Osteocyte (in vitro differentiated cells): ENCODE measurements around the gene SYNC. TPM values are rescaled to one million over a fixed set of nuclear protein-coding genes. Genes with fewer than 3 reads are reported as not detected.
A peak's percentile ranks its signal among the peaks of the same experiment; 100 is the strongest.
"Not testable (repeated sequence)": the region's sequence is repeated elsewhere in the genome, so short reads cannot be mapped to it uniquely, and the experiment has no call there.

ENCODE experiments used
- DNase-seq: peaks from one replicate; pipeline ENCODE4 v3.0.0; 2021; ENCODE audit warnings: mixed read lengths; ENCODE audit not compliant: unreplicated experiment; ENCODE audit errors: extremely low spot score
- H3K27ac Mint-ChIP-seq: one replicate; pipeline ENCODE4 v1.8.0; 2021; ENCODE audit warnings: mild to moderate bottlenecking, mixed read lengths; ENCODE audit not compliant: unreplicated experiment
- H3K27me3 Mint-ChIP-seq: one replicate; pipeline ENCODE4 v1.8.0; 2021; ENCODE audit warnings: mixed read lengths; ENCODE audit not compliant: unreplicated experiment
- H3K36me3 Mint-ChIP-seq: one replicate; pipeline ENCODE4 v1.8.0; 2021; ENCODE audit warnings: mixed read lengths; ENCODE audit not compliant: unreplicated experiment
- H3K4me1 Mint-ChIP-seq: one replicate; pipeline ENCODE4 v1.8.0; 2021; ENCODE audit warnings: mixed read lengths; ENCODE audit not compliant: unreplicated experiment
- H3K4me3 Mint-ChIP-seq: one replicate; pipeline ENCODE4 v1.8.0; 2021; ENCODE audit warnings: mild to moderate bottlenecking, moderate library complexity, mixed read lengths; ENCODE audit not compliant: unreplicated experiment
- H3K9me3 Mint-ChIP-seq: one replicate; pipeline ENCODE4 v1.8.0; 2021; ENCODE audit warnings: mixed read lengths; ENCODE audit not compliant: unreplicated experiment
- CTCF ChIP-seq: fragments of 200-600 bp; sonication (generic); IDR thresholded peaks from 2 replicates; pipeline ENCODE4 v1.5.0; 2021; ENCODE audit warnings: antibody characterized with exemption, mild to moderate bottlenecking, moderate library complexity
- total RNA-seq: library from RNA; stranded (reverse); gene quantifications from 2 replicates; pipeline ENCODE4 v1.2.1, GENCODE V29; 2021

Gene SYNC
- total RNA-seq, 1 donor from 2014 or later = 24.6 TPM

- DNase-seq = no peak
- no peak overlapping the region for H3K4me3 Mint-ChIP-seq
- H3K9me3 Mint-ChIP-seq = no peaks in the 10 kb centered on the region
- H3K36me3 Mint-ChIP-seq = peaks cover 45% of the 10 kb centered on the region
- H3K27me3 Mint-ChIP-seq = no peaks in the 10 kb centered on the region
- peaks cover 13% of the 10 kb centered on the region for H3K4me1 Mint-ChIP-seq
- no peak for TF ChIP-seq CTCF
- no peak overlapping the region for H3K27ac Mint-ChIP-seq
Observed at GRCh38 chr1:32681999-32682398, 20.6 kb downstream of the SYNC start.

GRCh38 chr1:32681509-32681908 is 21.1 kb downstream of the SYNC start:
- H3K27ac Mint-ChIP-seq = no peak overlapping the region
- DNase-seq = no peak
- peaks cover 13% of the 10 kb centered on the region for H3K4me1 Mint-ChIP-seq
- no peak overlapping the region for H3K4me3 Mint-ChIP-seq
- TF ChIP-seq CTCF = no peak
- peaks cover 47% of the 10 kb centered on the region for H3K36me3 Mint-ChIP-seq
- no peaks in the 10 kb centered on the region for H3K27me3 Mint-ChIP-seq
- no peaks in the 10 kb centered on the region for H3K9me3 Mint-ChIP-seq

- DNase-seq = no peak
- peaks cover 10% of the 10 kb centered on the region for H3K4me1 Mint-ChIP-seq
- peaks cover 49% of the 10 kb centered on the region for H3K36me3 Mint-ChIP-seq
- TF ChIP-seq CTCF = no peak
- no peaks in the 10 kb centered on the region for H3K9me3 Mint-ChIP-seq
- H3K4me3 Mint-ChIP-seq = no peak overlapping the region
- peak overlapping the region; percentile 34 for H3K27ac Mint-ChIP-seq
- no peaks in the 10 kb centered on the region for H3K27me3 Mint-ChIP-seq
Observed at GRCh38 chr1:32680642-32681041, 21.9 kb downstream of the SYNC start.

GRCh38 chr1:32679993-32680392 is 22.6 kb downstream of the SYNC start:
- not testable (repeated sequence) for DNase-seq, H3K4me1 Mint-ChIP-seq, H3K27ac Mint-ChIP-seq, H3K4me3 Mint-ChIP-seq, H3K27me3 Mint-ChIP-seq, H3K9me3 Mint-ChIP-seq
- H3K36me3 Mint-ChIP-seq = peaks cover 51% of the 10 kb centered on the region

GRCh38 chr1:32676945-32677344 is 25.6 kb downstream of the SYNC start:
- no peak for TF ChIP-seq CTCF
- Mint-ChIP-seq H3K27ac (no peak overlapping the region), H3K36me3 (peaks cover 61% of the 10 kb centered on the region), H3K4me1 (no peaks in the 10 kb centered on the region), H3K4me3 (no peak overlapping the region), H3K27me3 (no peaks in the 10 kb centered on the region), H3K9me3 (no peaks in the 10 kb centered on the region)
- DNase-seq = no peak

- H3K4me1 Mint-ChIP-seq, DNase-seq, H3K9me3 Mint-ChIP-seq, H3K4me3 Mint-ChIP-seq, H3K27ac Mint-ChIP-seq, H3K27me3 Mint-ChIP-seq: not testable (repeated sequence)
- peaks cover 60% of the 10 kb centered on the region for H3K36me3 Mint-ChIP-seq
Observed at GRCh38 chr1:32668716-32669115, 33.9 kb downstream of the SYNC start.
